PFSK-1 (cell line): ENCODE results near the gene SLC13A3.

Source experiments
- FOXP2 ChIP-seq: optimal IDR thresholded peaks from 2 replicates; pipeline ENCODE3; 2011; ENCODE audit warnings: borderline replicate concordance, control low read depth, inconsistent platforms; ENCODE audit not compliant: insufficient read depth; ENCODE audit errors: extremely low read length, extremely low read depth
- POLR2AphosphoS5 ChIP-seq: IDR thresholded peaks from 2 replicates; pipeline ENCODE4 v1.6.1; 2012; ENCODE audit warnings: low read depth, mild to moderate bottlenecking, control low read depth, low read length, moderate library complexity
- SIN3A ChIP-seq: IDR thresholded peaks from 2 replicates; pipeline ENCODE4 v1.6.1; 2012; ENCODE audit warnings: mild to moderate bottlenecking, low read length, moderate library complexity, borderline replicate concordance; ENCODE audit not compliant: insufficient read depth
- TAF1 ChIP-seq: IDR thresholded peaks from 2 replicates; pipeline ENCODE4 v1.6.1; 2012; ENCODE audit warnings: low read length, control low read depth, borderline replicate concordance; ENCODE audit not compliant: insufficient read depth
- TF ChIP-seq, protein P1 (sequence below), 2 experiments: IDR thresholded peaks; 2 replicates each; pipeline versions ENCODE4 v1.6.1 to v1.8.0; 2011 to 2012; ENCODE audit warnings: low read depth in 2 of 2, low read length in 2 of 2, control low read depth in 1 of 2, inconsistent platforms in 1 of 2, mild to moderate bottlenecking in 1 of 2, moderate library complexity in 1 of 2; ENCODE audit not compliant: insufficient read depth in 1 of 2

SLC13A3 gene

DNA sequence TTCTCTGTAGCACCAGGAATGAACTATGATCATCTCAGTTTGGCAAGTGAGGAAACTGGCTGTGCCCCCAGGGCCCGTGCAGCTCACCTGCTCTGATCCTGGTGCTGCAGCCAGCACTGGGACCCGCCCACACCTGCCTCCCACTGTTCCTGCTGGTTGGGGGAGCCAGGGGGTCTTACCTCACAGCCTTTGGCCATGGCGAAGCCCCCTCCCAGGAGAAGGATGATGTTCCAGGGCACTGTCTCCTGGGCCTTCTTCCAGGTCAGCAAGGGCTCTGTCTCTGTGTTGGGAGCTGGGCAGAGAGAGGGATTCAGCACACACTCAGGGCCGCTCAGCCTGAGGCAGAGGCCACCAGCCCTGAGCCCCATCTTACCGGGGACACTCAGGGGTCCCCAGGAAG is 75.9 kb downstream of the SLC13A3 start:
- TF ChIP-seq FOXP2: no peak
- no peak for TF ChIP-seq POLR2AphosphoS5
- TF ChIP-seq, protein P1, sequence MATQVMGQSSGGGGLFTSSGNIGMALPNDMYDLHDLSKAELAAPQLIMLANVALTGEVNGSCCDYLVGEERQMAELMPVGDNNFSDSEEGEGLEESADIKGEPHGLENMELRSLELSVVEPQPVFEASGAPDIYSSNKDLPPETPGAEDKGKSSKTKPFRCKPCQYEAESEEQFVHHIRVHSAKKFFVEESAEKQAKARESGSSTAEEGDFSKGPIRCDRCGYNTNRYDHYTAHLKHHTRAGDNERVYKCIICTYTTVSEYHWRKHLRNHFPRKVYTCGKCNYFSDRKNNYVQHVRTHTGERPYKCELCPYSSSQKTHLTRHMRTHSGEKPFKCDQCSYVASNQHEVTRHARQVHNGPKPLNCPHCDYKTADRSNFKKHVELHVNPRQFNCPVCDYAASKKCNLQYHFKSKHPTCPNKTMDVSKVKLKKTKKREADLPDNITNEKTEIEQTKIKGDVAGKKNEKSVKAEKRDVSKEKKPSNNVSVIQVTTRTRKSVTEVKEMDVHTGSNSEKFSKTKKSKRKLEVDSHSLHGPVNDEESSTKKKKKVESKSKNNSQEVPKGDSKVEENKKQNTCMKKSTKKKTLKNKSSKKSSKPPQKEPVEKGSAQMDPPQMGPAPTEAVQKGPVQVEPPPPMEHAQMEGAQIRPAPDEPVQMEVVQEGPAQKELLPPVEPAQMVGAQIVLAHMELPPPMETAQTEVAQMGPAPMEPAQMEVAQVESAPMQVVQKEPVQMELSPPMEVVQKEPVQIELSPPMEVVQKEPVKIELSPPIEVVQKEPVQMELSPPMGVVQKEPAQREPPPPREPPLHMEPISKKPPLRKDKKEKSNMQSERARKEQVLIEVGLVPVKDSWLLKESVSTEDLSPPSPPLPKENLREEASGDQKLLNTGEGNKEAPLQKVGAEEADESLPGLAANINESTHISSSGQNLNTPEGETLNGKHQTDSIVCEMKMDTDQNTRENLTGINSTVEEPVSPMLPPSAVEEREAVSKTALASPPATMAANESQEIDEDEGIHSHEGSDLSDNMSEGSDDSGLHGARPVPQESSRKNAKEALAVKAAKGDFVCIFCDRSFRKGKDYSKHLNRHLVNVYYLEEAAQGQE (IDR thresholded peaks at IDR 0.05; ENCODE audit: insufficient read depth in 1 of 2, low read depth in 2 of 2, low read length in 2 of 2): no peak
- TF ChIP-seq SIN3A: no peak
- no peak for TF ChIP-seq TAF1

- no peak for TF ChIP-seq POLR2AphosphoS5
- TF ChIP-seq TAF1: no peak
- TF ChIP-seq, protein P1 (IDR thresholded peaks at IDR 0.05; ENCODE audit: insufficient read depth in 1 of 2, low read depth in 2 of 2, low read length in 2 of 2): no peak
- no peak for TF ChIP-seq SIN3A
- no peak for TF ChIP-seq FOXP2
These were observed 77.3 kb downstream of the SLC13A3 start for GRCh38 chr20:46573788-46574584.

- TF ChIP-seq SIN3A (no peak), TAF1 (no peak), FOXP2 (no peak), POLR2AphosphoS5 (no peak)
- TF ChIP-seq, protein P1 (IDR thresholded peaks at IDR 0.05; ENCODE audit: insufficient read depth in 1 of 2, low read depth in 2 of 2, low read length in 2 of 2): no peak
These were observed 78.0 kb downstream of the SLC13A3 start for GRCh38 chr20:46573234-46573633.

GRCh38 chr20:46572790-46573189 is 78.5 kb downstream of the SLC13A3 start:
- TF ChIP-seq, protein P1 (IDR thresholded peaks at IDR 0.05; ENCODE audit: insufficient read depth in 1 of 2, low read depth in 2 of 2, low read length in 2 of 2): no peak
- TF ChIP-seq FOXP2 (no peak), TAF1 (no peak), POLR2AphosphoS5 (no peak), SIN3A (no peak)

- TF ChIP-seq TAF1 (no peak), SIN3A (no peak), FOXP2 (no peak), POLR2AphosphoS5 (no peak)
- TF ChIP-seq, protein P1 (IDR thresholded peaks at IDR 0.05; ENCODE audit: insufficient read depth in 1 of 2, low read depth in 2 of 2, low read length in 2 of 2): no peak
These were observed 79.1 kb downstream of the SLC13A3 start for GRCh38 chr20:46572153-46572552.
